Measurements from ENCODE around the gene GABRG3.

Gene GABRG3

DNA sequence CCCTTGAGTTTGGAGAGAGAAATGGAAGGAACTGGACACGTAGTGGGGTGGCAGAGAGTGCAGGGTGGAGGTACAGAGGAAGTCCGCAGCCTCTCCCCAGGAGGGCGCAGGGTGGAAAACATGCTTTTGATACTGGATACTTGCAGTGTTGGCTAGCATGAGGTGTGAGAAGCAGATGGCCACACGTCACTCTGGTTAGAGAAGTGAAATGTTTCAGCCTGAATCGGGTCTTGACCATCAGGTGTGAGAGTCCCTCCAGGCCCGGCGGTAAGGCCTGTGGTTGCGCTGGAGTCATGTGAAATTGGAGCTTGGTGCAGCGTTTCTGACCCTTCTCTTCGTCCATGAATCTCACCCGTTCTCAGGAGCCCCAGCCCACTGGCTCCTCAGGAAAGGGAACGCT, 93.1 kb downstream of the GABRG3 start:
- no peak for DNase-seq (ENCODE audit: low read depth in 2 of 2)

GRCh38 chr15:27065151-27065550, 94.2 kb downstream of the GABRG3 start:
- DNase-seq (ENCODE audit: low read depth in 2 of 2): no peak

DNA sequence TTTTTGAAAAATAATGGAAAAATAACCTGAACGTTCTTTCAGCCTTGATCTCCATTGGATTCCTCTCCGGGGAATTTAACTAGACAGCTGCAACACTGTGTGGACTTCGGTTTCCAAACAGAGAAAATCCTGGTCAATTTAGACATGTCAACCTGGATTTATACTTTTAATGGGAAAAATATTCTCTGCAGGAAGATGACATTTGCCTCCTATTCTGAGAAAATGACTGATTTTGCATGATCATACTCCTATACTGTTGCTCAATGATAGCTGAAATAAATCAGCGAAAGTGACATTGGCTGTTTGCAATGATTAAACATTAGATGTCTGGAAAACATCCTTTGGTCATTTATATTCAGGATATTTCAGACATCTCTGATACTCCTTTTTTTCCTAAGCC, 94.8 kb downstream of the GABRG3 start:
- DNase-seq (ENCODE audit: low read depth in 2 of 2): no peak

- no peak for DNase-seq (ENCODE audit: low read depth in 2 of 2)
These were observed 95.5 kb downstream of the GABRG3 start for GRCh38 chr15:27066446-27066845.

DNA sequence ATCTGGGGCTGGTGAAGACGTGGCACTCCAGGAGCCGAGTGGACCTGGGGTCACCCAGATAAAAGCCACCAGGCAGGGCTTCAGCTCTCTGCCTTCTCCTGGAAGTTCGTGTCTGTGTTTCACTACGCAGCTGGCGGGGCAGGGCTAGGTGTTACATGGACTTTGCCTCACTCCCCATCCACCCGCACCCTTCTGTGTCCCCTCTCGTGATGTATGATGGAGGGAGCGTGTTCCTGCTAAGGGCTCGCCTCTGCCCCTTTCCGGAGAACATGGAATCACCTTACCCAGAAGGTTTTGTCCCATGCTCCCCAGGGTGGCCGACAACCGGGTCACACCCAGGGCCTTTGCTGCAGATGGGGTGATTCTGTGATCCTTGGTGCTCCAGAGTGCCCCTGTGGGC, 96.2 kb downstream of the GABRG3 start:
- no peak for DNase-seq (ENCODE audit: low read depth in 2 of 2)

- DNase-seq (ENCODE audit: low read depth in 2 of 2): no peak
These were observed 99.9 kb downstream of the GABRG3 start for GRCh38 chr15:27070841-27071240.

DNA sequence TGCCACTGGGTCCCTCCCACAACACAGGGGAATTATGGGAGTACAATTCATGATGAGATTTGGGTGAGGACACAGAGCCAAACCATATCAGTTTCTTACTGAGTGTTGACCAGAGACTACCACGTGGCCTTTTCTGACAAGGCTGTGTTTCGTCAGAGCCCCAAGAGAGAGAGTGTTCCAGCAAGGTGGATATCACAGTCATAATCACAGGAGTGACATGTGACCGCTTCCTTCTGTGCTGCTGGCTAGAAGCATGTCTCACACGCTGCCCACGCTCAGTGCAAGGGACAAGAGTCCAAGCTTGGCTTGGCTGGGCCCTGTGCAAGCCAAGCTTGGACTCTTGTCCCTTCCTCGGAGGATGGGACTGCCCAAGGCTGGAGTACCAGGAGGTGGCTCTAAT, 103.2 kb downstream of the GABRG3 start:
- DNase-seq (ENCODE audit: low read depth in 2 of 2): no peak

DNA sequence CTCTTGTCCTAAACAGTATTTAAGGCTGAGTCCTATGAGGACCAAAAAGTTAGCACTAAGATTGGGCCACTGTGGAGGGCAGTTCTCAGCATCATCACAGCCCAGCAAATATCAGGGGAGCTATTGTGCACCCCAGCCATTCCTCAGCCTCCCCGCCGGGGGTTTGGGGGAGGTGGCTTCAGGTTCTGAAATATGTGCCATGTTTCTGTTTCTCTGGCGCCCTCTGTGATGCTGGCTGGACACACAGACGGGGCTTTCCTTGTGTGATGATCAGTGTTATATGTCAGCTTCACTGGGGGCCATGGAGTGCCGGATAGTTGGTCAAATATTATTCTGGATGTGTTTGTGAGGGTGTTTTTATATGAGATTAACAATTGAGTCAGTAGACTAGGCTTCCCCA, 106.8 kb downstream of the GABRG3 start:
- no peak for DNase-seq (ENCODE audit: low read depth in 2 of 2)

- no peak for DNase-seq (ENCODE audit: low read depth in 2 of 2)
These were observed 110.9 kb downstream of the GABRG3 start for GRCh38 chr15:27081676-27082418.

DNA sequence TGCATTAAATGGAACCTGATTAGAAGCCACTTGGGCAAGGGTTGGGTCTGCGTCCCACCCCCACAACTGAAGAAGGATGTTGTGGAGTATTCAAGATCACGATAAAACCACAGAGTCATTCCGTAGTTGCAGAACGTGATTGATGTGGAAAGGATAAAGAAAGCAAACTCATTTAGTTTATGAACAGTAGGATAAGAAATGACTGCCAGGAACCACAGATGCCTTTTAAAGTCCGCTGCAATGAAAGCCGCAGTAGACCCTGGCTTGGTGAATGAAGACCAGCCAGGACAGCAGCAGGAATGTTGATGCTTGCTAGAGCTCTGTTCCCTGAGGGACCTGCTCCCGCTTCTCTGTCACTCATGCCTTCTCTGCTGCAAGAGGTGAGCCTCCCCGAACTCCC, 111.5 kb downstream of the GABRG3 start:
- no peak for DNase-seq (ENCODE audit: low read depth in 2 of 2)

- no peak for DNase-seq (ENCODE audit: low read depth in 2 of 2)
These were observed 113.9 kb downstream of the GABRG3 start for GRCh38 chr15:27084844-27085243.

GRCh38 chr15:27086149-27086548, 115.2 kb downstream of the GABRG3 start:
- DNase-seq (ENCODE audit: low read depth in 2 of 2): no peak

DNA sequence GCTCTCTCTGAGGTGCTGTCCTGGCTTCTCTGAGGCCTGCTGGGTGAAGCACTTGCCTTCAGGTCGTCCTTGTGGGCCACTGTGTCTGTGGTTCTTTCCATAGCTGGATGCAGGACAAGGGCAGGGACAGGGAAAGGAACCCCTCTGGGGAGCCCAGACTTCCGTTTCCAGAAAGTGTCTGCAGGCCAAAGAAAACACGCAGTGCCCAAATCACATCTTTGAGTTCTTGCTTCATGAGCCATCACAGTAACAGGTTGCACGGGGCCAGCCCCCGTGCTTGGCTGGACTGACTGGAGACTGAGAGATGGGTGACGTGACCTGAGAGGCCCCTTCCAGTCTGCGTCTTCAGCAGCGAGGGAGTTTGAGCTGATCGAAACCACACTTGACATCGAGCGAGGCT, 115.8 kb downstream of the GABRG3 start:
- no peak for DNase-seq (ENCODE audit: low read depth in 2 of 2)

DNA sequence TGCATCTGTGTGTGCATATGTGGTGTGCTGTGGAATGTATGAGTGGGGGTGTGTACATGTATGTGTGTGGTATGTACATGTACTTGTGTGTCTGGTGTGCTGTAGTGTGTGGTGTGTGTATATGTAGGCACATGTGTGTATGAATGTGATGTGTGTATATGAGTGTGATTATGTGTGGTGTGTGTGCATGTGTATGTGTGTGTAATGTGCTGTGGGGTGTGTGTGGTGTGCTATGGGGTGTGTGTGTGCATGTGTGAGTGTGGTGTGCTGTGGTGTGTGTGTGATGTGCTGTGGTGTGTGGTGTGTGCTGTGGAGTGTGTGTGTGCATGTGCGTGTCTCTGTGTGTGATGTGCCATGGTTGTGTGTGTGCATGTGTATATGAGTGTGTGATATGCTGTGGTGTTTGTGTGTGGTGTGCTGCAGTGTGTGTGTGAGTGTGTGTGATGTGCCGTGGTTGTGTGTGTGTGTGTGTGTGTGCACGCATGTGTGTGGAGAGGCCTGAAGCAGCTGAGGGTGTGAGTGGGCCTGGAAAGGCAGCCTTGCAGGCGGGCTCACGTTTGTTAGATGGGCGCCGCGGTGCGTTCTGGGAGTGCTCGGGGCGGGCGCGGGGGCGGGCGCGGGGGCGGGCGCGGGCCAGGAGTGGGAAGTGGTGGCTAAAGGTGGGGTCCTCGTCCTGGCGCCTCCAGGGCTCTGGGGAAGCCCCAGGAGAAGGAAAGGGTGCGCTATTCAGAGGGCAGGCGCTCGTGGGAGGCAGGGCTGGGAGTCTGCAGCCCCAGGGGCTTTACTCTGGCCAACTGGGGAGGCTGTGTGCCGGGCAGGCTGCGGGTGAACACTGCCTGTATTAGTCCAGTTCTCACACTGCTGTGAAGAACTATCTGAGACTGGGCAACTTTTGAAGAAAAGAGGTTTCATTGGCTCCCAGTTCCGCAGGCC, 116.9 kb downstream of the GABRG3 start:
- DNase-seq (ENCODE audit: low read depth in 2 of 2): no peak

GRCh38 chr15:27088584-27089232, 117.7 kb downstream of the GABRG3 start:
- no peak for DNase-seq (ENCODE audit: low read depth in 2 of 2)

GRCh38 chr15:27089233-27089586, 118.2 kb downstream of the GABRG3 start:
- DNase-seq (ENCODE audit: low read depth in 2 of 2): no peak

DNA sequence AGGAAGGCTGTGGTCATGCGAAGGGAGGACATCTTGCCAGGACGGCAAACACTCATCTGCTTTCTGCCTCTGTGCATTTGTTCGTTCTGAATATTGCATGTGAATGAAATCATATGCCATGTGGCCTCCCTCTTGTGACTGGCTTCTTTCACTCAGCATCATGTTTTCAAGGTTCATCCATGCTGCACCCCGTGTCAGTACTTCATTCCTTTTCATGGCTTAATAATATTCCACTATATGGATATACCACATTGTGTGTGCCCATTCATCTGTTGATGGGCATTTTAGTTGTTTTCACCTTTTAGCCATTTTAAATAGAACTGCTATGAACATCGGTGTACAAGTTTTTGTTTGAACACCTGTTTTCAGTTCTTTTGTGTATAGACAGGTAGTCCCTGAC, 118.7 kb downstream of the GABRG3 start:
- DNase-seq (ENCODE audit: low read depth in 2 of 2): no peak

DNA sequence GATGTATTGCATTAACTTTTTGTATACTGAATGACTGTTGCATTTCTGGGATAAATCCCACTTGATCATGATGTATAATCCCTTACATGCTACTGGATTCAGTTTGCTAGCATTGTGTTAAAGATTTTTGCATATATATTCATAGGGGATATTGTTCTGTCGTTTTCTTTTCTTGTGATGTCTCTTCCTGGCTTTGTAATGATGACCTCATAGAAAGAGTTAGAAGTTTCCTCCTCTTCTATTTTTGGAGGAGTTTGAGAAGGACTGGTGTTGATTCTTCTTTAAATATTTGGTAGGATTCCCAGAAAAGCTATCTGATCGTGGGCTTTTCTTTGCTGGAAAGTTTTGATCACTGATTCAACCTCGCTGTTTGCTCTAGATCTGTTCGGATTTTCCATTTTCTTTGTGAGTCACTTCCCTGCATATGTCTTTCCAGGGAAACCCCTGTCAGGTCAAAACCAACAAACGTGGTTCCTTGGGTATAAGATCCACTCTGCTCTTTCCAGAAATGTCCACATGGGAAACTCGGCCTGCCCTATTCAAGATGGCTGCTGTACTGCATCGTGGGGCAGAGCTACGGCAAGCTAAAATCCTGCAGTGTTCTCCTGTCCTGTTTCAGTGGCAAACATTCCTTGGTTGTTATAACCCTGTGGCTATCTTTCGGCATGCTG, 120.4 kb downstream of the GABRG3 start:
- no peak for DNase-seq (ENCODE audit: low read depth in 2 of 2)

- DNase-seq (ENCODE audit: low read depth in 2 of 2): no peak
These were observed 121.4 kb downstream of the GABRG3 start for GRCh38 chr15:27092390-27092789.

DNA sequence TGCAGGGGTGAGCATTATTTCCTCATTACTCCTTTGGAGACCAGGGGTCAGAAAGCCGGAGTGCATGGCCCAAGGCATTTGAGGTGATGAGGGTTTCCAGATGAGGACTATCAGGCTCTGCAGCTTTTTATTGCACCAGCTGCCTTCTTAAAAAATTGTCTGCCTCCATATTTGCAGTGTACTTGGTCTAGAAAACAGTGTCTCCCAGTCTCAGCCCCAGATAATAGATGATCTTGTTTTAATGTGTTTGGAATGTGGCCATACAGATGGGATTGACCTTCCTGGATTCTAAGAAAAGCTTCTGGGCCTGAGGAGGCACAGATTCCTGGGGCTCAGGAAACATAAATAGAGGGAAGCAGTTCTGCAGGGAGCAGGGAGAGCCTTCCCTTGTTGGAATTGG, 123.3 kb downstream of the GABRG3 start:
- no peak for DNase-seq (ENCODE audit: low read depth in 2 of 2)

DNA sequence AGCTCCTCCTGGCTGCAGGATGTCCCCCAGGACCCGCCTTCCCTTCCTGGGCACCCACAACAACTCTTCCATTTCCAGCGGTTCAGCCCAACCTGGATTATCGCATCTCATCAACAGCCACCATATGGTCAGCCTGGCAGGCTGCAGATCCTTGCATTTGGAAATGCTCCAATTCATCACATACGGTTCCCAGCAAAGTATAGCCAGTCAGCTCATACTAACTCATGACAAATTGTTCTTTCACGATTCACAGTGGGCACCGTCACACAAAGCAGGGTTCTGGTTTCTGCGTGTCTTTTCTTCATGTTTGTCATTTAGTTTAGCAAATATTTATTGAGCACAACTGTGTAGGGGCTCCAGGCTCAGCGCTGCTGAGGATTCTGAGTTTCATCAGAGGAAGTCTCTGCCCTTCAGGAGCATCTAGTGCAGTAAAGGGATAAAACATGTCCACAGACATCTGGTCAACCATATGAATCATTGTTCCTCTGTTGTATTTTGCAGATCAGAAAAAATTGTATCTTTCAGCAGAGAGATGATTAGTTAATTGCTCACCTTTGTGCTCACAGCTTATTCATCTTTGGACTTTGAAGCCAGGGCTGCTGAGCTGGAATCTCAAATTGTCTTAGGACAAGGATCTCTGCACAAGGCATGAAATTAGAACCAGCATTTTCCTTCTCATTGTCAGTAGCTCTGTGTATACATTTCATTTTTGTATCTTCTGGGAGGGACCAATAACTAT, 125.1 kb downstream of the GABRG3 start:
- DNase-seq (ENCODE audit: low read depth in 2 of 2): no peak

Data from stimulated activated CD8-positive, alpha-beta memory T cell treated with anti-CD3 and anti-CD28 coated beads, Interleukin-2, amount 100 ng/mL, for 48 hours (primary cell).